ENCODE measurements around the gene GATAD2A. TPM values are rescaled to one million over a fixed set of nuclear protein-coding genes. Genes with fewer than 3 reads are reported as not detected.

The GATAD2A gene
- total and polyA plus RNA-seq, 2 of the 8 experiments (the other 6 are each of a cell fraction or from before 2014, with no cell fraction given): 38.4 to 205 TPM

DNA sequence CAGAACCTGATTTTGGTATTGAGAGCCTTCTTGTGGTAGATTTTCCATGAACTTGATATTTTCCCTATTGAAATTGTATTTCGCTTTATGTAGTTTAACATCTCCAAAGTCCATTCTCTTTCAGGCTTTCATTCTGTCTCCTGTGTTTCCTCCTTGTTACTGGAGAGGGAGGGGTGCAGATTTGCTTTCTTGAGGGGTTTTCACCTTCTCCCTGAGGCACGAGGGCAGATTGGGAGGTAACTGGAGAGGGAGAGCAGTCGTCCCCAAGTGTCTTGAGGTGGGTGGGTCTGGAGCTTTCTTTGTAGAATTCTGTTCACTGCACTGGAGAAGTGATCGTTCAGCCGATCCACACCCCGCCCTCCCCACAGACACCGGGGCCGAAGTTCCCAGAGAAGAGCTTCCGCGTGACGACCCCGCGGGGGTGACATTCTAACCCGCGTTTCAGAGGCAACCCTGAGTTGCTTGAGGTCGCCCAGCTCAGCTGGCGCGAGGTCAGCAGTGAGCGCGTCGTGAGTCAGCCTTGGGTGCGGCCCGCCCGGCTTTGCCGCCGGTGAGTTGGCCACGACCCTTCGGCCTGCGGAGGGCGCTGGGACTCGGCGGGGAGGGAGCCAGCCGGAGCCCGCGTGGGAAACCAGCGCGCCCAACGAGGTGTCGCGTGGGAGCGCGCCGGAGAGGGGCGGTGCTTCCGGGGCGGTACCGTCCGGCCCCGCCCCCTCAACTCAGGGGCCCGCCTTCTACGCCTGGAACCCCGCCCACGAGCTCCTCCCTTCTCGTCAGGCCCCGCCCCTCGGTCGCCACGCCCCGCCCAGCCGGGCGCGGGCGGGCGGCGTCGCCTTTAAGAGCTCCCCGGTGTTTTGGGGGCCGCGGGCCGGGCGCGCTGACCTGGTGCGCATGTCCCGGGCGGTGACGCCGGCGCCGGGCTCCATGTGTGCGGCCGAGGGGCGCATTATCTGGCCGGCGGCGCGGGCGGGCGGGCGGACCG, at the start of gene GATAD2A (continued):
- peak; percentile 62 for TF ChIP-seq CREB1 (IDR thresholded peaks at IDR 0.05)
- no peak for TF ChIP-seq CBX5 (IDR thresholded peaks at IDR 0.05; ENCODE audit: low read depth, low read length)
- TF ChIP-seq RBBP5 (IDR thresholded peaks at IDR 0.05; ENCODE audit: borderline replicate concordance, low read depth, low read length): peak; percentile 75; the same call in 1 of the 2 replicates
- no peak for TF ChIP-seq SAP30 (IDR thresholded peaks at IDR 0.05; ENCODE audit: insufficient read depth, insufficient replicate concordance, low read length)
- TF ChIP-seq, protein P1, sequence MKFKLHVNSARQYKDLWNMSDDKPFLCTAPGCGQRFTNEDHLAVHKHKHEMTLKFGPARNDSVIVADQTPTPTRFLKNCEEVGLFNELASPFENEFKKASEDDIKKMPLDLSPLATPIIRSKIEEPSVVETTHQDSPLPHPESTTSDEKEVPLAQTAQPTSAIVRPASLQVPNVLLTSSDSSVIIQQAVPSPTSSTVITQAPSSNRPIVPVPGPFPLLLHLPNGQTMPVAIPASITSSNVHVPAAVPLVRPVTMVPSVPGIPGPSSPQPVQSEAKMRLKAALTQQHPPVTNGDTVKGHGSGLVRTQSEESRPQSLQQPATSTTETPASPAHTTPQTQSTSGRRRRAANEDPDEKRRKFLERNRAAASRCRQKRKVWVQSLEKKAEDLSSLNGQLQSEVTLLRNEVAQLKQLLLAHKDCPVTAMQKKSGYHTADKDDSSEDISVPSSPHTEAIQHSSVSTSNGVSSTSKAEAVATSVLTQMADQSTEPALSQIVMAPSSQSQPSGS (IDR thresholded peaks at IDR 0.05; ENCODE audit: low read length): no peak
- TF ChIP-seq RFX5 (IDR thresholded peaks at IDR 0.05; ENCODE audit: borderline replicate concordance, low read depth, low read length): no peak
- no peak for TF ChIP-seq EP300 (IDR thresholded peaks at IDR 0.05; ENCODE audit: borderline replicate concordance in 1 of 2, low read depth in 2 of 2, low read length in 2 of 2)
- no peak for TF ChIP-seq BRCA1 (IDR thresholded peaks at IDR 0.05; ENCODE audit: low read depth, low read length)
- peak; percentile 80 for TF ChIP-seq TAF1 (IDR thresholded peaks at IDR 0.05; ENCODE audit: low read depth, low read length)
- TF ChIP-seq SRF (IDR thresholded peaks at IDR 0.05; ENCODE audit: low read depth, low read length): no peak

Measured in H1 (cell line).